Stimulated activated CD8-positive, alpha-beta memory T cell treated with anti-CD3 and anti-CD28 coated beads, Interleukin-7, amount 100 ng/mL, for 48 hours (primary cell): ENCODE data around the gene SRSF7.
"Not testable (repeated sequence)": the region's sequence is repeated elsewhere in the genome, so short reads cannot be mapped to it uniquely, and the experiment has no call there.

Source experiments
- DNase-seq, 2 donors: peaks; one replicate each; pipeline ENCODE4 v3.0.0-alpha.2; 2020; ENCODE audit warnings: low read depth in 1 of 2; ENCODE audit errors: extremely low read depth in 1 of 2

SRSF7 gene

GRCh38 chr2:38750891-38751595, at the start of gene SRSF7:
Gene SRSF7, minus strand, starts transcription at chr2:38751361. Its CDS starts 105 bp downstream, at chr2:38751256.
- DNase-seq: peak; percentile 90 to 93

GRCh38 chr2:38797953-38798352, 46.8 kb upstream of the SRSF7 start:
- no peak for DNase-seq

GRCh38 chr2:38797250-38797676, 46.1 kb upstream of the SRSF7 start:
- no peak for DNase-seq

GRCh38 chr2:38795016-38795415, 43.9 kb upstream of the SRSF7 start:
- not testable (repeated sequence) for DNase-seq

- no peak for DNase-seq
Observed at GRCh38 chr2:38794235-38794946, 43.2 kb upstream of the SRSF7 start.

- DNase-seq: no peak
Observed at GRCh38 chr2:38793511-38793910, 42.4 kb upstream of the SRSF7 start.

- no peak for DNase-seq
Observed at GRCh38 chr2:38792751-38793150, 41.6 kb upstream of the SRSF7 start.

GRCh38 chr2:38792321-38792720, 41.2 kb upstream of the SRSF7 start:
- not testable (repeated sequence) for DNase-seq

GRCh38 chr2:38791744-38792143, 40.6 kb upstream of the SRSF7 start:
- DNase-seq: no peak

- no peak for DNase-seq
Observed at GRCh38 chr2:38789691-38790090, 38.5 kb upstream of the SRSF7 start.

- DNase-seq: no peak
Observed at GRCh38 chr2:38788306-38788705, 37.1 kb upstream of the SRSF7 start.

GRCh38 chr2:38783586-38783985, 32.4 kb upstream of the SRSF7 start:
- DNase-seq: no peak

GRCh38 chr2:38778687-38779082, 27.5 kb upstream of the SRSF7 start:
- no peak for DNase-seq

GRCh38 chr2:38776531-38776930, 25.4 kb upstream of the SRSF7 start:
- no peak for DNase-seq

- DNase-seq: no peak
Observed at GRCh38 chr2:38775921-38776225, 24.7 kb upstream of the SRSF7 start.

- DNase-seq: no peak
Observed at GRCh38 chr2:38775097-38775920, 24.1 kb upstream of the SRSF7 start.

- no peak for DNase-seq
Observed at GRCh38 chr2:38771632-38772031, 20.5 kb upstream of the SRSF7 start.

GRCh38 chr2:38765551-38765950, 14.4 kb upstream of the SRSF7 start:
- no peak for DNase-seq

GRCh38 chr2:38765149-38765548, 14.0 kb upstream of the SRSF7 start:
- DNase-seq: no peak

GRCh38 chr2:38763728-38764127, 12.6 kb upstream of the SRSF7 start:
- DNase-seq: no peak

- no peak for DNase-seq
Observed at GRCh38 chr2:38763228-38763627, 12.1 kb upstream of the SRSF7 start.

GRCh38 chr2:38755891-38756290, 4.7 kb upstream of the SRSF7 start:
- DNase-seq: not testable (repeated sequence)
